HUES48 (cell line): ENCODE results near the gene CLDN18.

Source experiments
- H3K27ac ChIP-seq: one replicate; pipeline ENCODE4 v1.7.0; 2013; ENCODE audit warnings: low read depth, low read length, inconsistent platforms
- H3K27me3 ChIP-seq: 2 replicates; pipeline ENCODE4 v1.6.1; 2013; ENCODE audit warnings: mild to moderate bottlenecking, low read length; ENCODE audit not compliant: control insufficient read depth, insufficient read depth
- H3K36me3 ChIP-seq: 2 replicates; pipeline ENCODE4 v1.6.1; 2013; ENCODE audit warnings: low read length; ENCODE audit not compliant: control insufficient read depth, insufficient read depth
- H3K4me1 ChIP-seq: 2 replicates; pipeline ENCODE4 v1.6.1; 2013; ENCODE audit warnings: mild to moderate bottlenecking, low read length; ENCODE audit not compliant: control insufficient read depth, insufficient read depth
- H3K4me3 ChIP-seq: 2 replicates; pipeline ENCODE4 v1.5.1; 2013; ENCODE audit warnings: mild to moderate bottlenecking, low read depth, low read length
- H3K9ac ChIP-seq: 2 replicates; pipeline ENCODE4 v1.6.1; 2013; ENCODE audit warnings: mild to moderate bottlenecking, low read depth, low read length, moderate library complexity
- H3K9me3 ChIP-seq: 2 replicates; pipeline ENCODE4 v1.6.1; 2013; ENCODE audit warnings: low read length; ENCODE audit not compliant: control insufficient read depth, insufficient read depth

Gene CLDN18

DNA sequence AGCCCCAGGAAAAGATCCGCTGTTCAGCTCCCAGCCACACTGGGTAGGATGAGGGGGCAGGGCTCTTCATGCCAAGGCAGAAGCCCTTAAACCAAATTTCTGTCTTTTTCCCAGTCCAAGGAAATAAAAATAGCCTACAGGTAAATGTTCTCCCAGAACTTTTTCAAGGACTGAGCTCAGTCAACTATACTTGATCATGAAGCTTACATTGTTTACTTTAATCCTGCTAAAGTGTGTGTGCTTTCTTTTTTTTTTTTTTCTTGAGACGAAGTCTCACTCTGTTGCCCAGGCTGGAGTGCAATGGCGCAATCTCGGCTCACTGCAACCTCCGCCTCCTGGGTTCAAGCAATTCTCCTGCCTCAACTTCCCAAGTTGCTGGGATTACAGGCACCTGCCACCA is 17.9 kb downstream of the CLDN18 start:
- no peaks in the 10 kb centered on the region for H3K4me1 ChIP-seq
- no peaks in the 10 kb centered on the region for H3K9me3 ChIP-seq
- H3K27ac ChIP-seq: no peak overlapping the region
- no peak overlapping the region for H3K4me3 ChIP-seq
- no peaks in the 10 kb centered on the region for H3K27me3 ChIP-seq
- H3K9ac ChIP-seq: no peak overlapping the region
- H3K36me3 ChIP-seq: no peaks in the 10 kb centered on the region

DNA sequence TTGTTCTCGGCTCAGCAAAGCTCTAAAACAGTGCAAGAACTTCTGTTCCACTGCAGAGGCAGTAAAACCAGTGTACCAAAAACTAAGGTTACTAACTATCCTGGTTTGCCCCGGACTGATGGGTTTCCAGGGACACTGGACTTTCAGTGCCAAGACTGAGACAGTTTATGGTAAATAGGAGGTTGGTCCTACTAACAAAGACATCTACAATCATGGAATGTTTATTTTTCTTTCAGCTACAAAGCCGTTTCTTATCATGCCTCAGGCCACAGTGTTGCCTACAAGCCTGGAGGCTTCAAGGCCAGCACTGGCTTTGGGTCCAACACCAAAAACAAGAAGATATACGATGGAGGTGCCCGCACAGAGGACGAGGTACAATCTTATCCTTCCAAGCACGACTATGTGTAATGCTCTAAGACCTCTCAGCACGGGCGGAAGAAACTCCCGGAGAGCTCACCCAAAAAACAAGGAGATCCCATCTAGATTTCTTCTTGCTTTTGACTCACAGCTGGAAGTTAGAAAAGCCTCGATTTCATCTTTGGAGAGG is 20.8 kb downstream of the CLDN18 start:
- Histone ChIP-seq H3K9ac (no peak overlapping the region), H3K4me1 (no peaks in the 10 kb centered on the region), H3K9me3 (no peaks in the 10 kb centered on the region), H3K4me3 (no peak overlapping the region), H3K36me3 (no peaks in the 10 kb centered on the region), H3K27ac (no peak overlapping the region), H3K27me3 (no peaks in the 10 kb centered on the region)

GRCh38 chr3:138031536-138031935 is 21.6 kb downstream of the CLDN18 start:
- Histone ChIP-seq H3K4me3 (no peak overlapping the region), H3K27me3 (no peaks in the 10 kb centered on the region), H3K9ac (no peak overlapping the region), H3K4me1 (no peaks in the 10 kb centered on the region), H3K27ac (no peak overlapping the region), H3K36me3 (no peaks in the 10 kb centered on the region), H3K9me3 (no peaks in the 10 kb centered on the region)

DNA sequence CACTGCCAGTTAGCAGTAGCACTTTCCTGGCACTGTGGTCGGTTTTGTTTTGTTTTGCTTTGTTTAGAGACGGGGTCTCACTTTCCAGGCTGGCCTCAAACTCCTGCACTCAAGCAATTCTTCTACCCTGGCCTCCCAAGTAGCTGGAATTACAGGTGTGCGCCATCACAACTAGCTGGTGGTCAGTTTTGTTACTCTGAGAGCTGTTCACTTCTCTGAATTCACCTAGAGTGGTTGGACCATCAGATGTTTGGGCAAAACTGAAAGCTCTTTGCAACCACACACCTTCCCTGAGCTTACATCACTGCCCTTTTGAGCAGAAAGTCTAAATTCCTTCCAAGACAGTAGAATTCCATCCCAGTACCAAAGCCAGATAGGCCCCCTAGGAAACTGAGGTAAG is 22.6 kb downstream of the CLDN18 start:
- Histone ChIP-seq H3K36me3 (no peaks in the 10 kb centered on the region), H3K4me3 (no peak overlapping the region), H3K9ac (no peak overlapping the region), H3K4me1 (no peaks in the 10 kb centered on the region), H3K27ac (no peak overlapping the region), H3K27me3 (no peaks in the 10 kb centered on the region), H3K9me3 (no peaks in the 10 kb centered on the region)

DNA sequence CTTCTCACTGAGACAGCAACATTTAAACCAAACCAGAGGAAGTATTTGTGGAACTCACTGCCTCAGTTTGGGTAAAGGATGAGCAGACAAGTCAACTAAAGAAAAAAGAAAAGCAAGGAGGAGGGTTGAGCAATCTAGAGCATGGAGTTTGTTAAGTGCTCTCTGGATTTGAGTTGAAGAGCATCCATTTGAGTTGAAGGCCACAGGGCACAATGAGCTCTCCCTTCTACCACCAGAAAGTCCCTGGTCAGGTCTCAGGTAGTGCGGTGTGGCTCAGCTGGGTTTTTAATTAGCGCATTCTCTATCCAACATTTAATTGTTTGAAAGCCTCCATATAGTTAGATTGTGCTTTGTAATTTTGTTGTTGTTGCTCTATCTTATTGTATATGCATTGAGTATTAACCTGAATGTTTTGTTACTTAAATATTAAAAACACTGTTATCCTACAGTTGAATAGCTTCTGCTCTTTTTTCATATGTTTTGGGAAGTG is 23.3 kb downstream of the CLDN18 start:
- H3K27me3 ChIP-seq: no peaks in the 10 kb centered on the region
- no peak overlapping the region for H3K27ac ChIP-seq
- no peak overlapping the region for H3K4me3 ChIP-seq
- no peak overlapping the region for H3K9ac ChIP-seq
- no peaks in the 10 kb centered on the region for H3K4me1 ChIP-seq
- H3K9me3 ChIP-seq: no peaks in the 10 kb centered on the region
- no peaks in the 10 kb centered on the region for H3K36me3 ChIP-seq

DNA sequence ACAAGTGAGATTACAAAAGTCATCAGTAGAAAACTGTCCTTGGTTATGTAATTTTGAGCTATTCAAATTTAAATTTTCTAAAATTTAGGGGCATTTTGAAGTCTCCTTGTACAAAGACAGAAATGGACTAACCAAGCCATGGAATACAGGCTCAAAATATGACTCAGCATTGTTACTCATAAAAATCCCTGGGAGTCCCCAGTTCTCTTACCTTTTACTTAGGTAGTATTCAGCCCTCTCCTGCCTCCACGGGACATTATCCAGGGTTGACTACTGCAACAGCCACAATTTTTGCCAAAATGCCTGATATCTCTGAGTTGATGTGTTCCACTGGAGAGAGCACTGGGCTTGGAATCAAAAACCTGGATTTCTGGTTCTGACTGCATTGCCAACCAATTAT is 25.0 kb downstream of the CLDN18 start:
- Histone ChIP-seq H3K36me3 (no peaks in the 10 kb centered on the region), H3K9me3 (no peaks in the 10 kb centered on the region), H3K4me3 (no peak overlapping the region), H3K27me3 (no peaks in the 10 kb centered on the region), H3K27ac (no peak overlapping the region), H3K9ac (no peak overlapping the region), H3K4me1 (no peaks in the 10 kb centered on the region)

DNA sequence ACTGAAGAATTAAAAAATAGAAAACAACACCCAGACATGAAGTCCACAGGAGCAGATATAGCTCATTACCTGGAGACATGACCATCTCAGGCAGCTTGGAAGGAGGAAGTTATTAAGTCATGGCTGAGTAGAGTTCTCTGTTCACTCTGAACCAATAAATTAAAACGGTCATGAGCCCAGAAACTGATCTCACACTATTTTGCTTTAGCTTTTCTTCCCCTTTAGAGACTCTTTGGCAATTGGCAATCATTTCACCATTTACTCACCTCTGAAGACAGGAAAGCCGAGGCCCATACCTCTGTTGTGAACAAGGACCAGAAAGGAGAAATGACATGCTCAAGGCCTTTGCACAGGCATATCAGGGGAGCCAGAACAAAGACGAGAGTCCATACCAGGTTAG is 26.6 kb downstream of the CLDN18 start:
- no peak overlapping the region for H3K4me3 ChIP-seq
- no peaks in the 10 kb centered on the region for H3K27me3 ChIP-seq
- no peaks in the 10 kb centered on the region for H3K4me1 ChIP-seq
- no peaks in the 10 kb centered on the region for H3K36me3 ChIP-seq
- no peak overlapping the region for H3K27ac ChIP-seq
- no peaks in the 10 kb centered on the region for H3K9me3 ChIP-seq
- H3K9ac ChIP-seq: no peak overlapping the region

- H3K4me3 ChIP-seq: no peak overlapping the region
- no peaks in the 10 kb centered on the region for H3K27me3 ChIP-seq
- H3K4me1 ChIP-seq: no peaks in the 10 kb centered on the region
- no peak overlapping the region for H3K27ac ChIP-seq
- no peak overlapping the region for H3K9ac ChIP-seq
- no peaks in the 10 kb centered on the region for H3K9me3 ChIP-seq
- H3K36me3 ChIP-seq: no peaks in the 10 kb centered on the region
Observed at GRCh38 chr3:138038725-138039462, 28.9 kb downstream of the CLDN18 start.

- Histone ChIP-seq H3K9ac (no peak overlapping the region), H3K27me3 (no peaks in the 10 kb centered on the region), H3K4me3 (no peak overlapping the region), H3K36me3 (no peaks in the 10 kb centered on the region), H3K9me3 (no peaks in the 10 kb centered on the region), H3K27ac (no peak overlapping the region), H3K4me1 (peaks cover 6% of the 10 kb centered on the region)
Observed at GRCh38 chr3:138042043-138042442, 32.1 kb downstream of the CLDN18 start.

DNA sequence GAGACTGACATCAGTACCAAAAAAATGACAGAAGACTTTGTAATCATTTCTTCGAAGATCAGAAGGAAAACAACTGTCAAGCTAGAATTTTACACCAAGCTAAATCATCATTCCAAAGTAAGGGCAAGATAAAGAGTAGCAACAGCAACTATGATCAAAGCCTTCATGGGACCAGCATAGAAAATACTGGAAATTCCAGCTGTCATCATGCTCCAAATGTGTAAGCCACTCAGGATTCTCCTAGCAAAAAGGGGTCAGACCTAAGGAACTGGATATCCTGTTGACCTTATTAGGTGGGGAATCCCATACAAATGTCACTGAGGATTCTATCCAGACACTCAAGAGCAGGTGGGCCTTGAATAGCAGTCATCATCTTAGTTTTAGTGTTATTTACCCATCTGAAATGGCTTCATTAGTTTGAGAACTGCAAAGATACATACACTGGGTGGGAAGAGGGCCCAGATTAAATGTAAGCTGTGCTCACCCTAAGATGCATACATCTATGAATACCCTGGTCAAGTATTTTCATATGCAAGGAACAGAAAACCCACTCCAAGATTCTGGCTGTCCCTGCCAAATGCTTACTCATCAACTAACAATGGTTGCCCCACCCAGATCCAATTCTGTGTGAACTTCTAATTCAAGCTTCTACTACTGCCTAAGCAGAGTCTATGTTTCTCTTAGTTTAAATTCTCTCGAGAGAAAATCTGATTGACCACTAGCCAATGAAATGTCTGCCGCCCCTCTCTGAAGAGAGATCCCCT is 33.5 kb downstream of the CLDN18 start:
- peaks cover 17% of the 10 kb centered on the region for H3K4me1 ChIP-seq
- H3K4me3 ChIP-seq: no peak overlapping the region
- no peak overlapping the region for H3K9ac ChIP-seq
- no peaks in the 10 kb centered on the region for H3K36me3 ChIP-seq
- H3K27me3 ChIP-seq: no peaks in the 10 kb centered on the region
- no peaks in the 10 kb centered on the region for H3K9me3 ChIP-seq
- H3K27ac ChIP-seq: no peak overlapping the region

- Histone ChIP-seq H3K36me3 (no peaks in the 10 kb centered on the region), H3K27ac (no peak overlapping the region), H3K4me1 (peaks cover 17% of the 10 kb centered on the region), H3K4me3 (no peak overlapping the region), H3K27me3 (no peaks in the 10 kb centered on the region), H3K9ac (no peak overlapping the region), H3K9me3 (no peaks in the 10 kb centered on the region)
Observed at GRCh38 chr3:138046085-138046484, 36.1 kb downstream of the CLDN18 start.
